HG03571 (cell line): ENCODE data around the gene GTF2IRD1.
"Not testable (repeated sequence)": the region's sequence is repeated elsewhere in the genome, so short reads cannot be mapped to it uniquely, and the experiment has no call there.

Experiments used
- ATAC-seq: cut with Tn5 transposase; IDR thresholded peaks from one replicate; pipeline ENCODE4 v1.9.1; 2021; ENCODE audit not compliant: unreplicated experiment

GTF2IRD1 gene

GRCh38 chr7:74467876-74468275 is 14.2 kb downstream of the GTF2IRD1 start:
- ATAC-seq: no peak

DNA sequence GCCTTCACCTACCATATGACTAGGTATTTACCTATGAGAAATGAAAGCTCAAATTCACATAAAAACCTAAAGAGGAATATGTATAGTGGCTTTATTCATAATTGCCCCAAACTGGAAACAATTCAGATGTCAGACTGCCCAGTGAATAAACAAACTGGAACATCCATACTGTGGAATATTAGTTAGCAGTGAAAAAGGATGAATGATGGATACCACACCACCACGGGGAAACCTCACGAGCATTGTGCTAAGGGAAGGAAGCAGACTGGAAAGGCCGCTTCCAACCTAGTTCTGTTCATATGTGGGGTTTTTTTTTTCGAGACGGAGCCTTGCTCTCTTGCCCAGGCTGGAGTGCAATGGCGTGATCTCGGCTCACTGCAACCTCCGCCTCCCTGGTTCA is 16.8 kb downstream of the GTF2IRD1 start:
- ATAC-seq: no peak

GRCh38 chr7:74473116-74473515 is 19.4 kb downstream of the GTF2IRD1 start:
- no peak for ATAC-seq

- ATAC-seq: no peak
These were observed 20.7 kb downstream of the GTF2IRD1 start for GRCh38 chr7:74474271-74474865.

GRCh38 chr7:74475243-74475986 is 21.7 kb downstream of the GTF2IRD1 start:
- ATAC-seq: no peak

GRCh38 chr7:74475987-74476350 is 22.3 kb downstream of the GTF2IRD1 start:
- no peak for ATAC-seq

GRCh38 chr7:74476626-74477025 is 22.9 kb downstream of the GTF2IRD1 start:
- no peak for ATAC-seq

- ATAC-seq: no peak
These were observed 25.0 kb downstream of the GTF2IRD1 start for GRCh38 chr7:74478671-74479065.

- ATAC-seq: no peak
These were observed 25.5 kb downstream of the GTF2IRD1 start for GRCh38 chr7:74479066-74479781.

DNA sequence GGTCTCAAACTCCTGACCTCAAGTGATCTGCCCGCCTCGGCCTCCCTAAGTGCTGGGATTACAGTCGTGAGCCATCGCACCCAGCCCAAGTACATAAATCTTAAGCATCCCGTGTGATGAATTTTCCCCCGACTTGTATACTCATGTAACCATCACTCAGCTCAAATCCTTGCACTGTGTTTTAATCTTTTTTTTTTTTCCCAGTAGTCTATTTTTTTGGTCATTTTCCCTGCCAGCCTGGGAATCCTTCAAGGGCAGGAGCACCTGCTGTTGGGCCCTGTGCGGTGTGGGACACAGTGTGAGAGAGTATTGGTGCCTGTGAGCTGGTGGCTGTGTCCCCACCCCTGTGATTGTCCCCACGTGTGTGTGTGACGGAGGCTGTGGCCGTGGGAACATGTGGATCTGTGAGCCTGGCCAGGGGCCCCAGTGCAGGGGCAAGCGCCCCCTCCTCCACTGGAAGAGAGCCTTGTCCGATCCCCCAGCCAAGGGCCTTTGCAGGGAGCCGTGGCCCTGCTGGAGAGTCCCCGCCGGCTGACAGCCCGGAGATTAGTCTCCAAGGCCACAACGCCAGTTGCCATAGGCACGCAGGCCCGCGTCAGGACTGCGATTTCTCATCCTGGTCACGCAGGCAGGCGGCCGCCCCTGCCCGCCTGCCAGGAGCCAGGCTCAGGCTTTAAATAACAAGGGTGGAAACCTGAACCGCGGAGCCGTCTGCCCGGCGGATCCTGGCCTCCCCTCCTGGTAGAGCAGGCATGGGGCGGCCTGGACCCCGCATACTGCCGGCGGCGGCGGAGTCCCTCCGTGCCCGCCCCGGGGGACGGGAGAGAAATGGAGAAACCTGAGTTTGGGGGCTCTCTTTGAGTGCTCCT is 26.5 kb downstream of the GTF2IRD1 start:
- ATAC-seq: no peak

DNA sequence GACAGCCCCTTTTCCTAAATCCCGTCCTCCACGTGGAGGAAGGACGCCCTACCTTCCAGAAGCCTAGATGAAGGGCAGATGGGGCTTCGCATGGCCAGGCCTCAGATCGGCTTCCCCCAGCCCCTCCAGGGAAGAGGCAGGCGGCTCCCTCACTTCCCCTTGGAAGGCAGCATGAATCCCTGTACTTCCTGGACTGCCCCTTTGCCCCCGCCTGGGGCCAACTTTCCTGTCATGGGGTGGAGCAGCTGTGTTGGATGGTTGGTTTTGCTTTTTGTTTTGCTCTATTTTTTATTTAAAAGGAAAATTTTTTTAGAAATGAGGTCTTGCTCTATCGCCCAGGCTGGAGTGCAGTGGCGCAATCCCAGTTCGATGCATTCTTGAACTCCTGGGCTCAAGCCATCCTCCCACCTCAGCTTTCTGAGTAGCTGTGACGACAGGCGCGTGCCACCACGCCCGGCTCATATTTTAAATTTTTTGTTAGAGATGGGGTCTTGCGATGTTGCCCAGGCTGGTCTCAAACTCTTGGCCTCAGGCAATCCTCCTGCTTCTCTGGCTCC is 27.2 kb downstream of the GTF2IRD1 start:
- no peak for ATAC-seq

DNA sequence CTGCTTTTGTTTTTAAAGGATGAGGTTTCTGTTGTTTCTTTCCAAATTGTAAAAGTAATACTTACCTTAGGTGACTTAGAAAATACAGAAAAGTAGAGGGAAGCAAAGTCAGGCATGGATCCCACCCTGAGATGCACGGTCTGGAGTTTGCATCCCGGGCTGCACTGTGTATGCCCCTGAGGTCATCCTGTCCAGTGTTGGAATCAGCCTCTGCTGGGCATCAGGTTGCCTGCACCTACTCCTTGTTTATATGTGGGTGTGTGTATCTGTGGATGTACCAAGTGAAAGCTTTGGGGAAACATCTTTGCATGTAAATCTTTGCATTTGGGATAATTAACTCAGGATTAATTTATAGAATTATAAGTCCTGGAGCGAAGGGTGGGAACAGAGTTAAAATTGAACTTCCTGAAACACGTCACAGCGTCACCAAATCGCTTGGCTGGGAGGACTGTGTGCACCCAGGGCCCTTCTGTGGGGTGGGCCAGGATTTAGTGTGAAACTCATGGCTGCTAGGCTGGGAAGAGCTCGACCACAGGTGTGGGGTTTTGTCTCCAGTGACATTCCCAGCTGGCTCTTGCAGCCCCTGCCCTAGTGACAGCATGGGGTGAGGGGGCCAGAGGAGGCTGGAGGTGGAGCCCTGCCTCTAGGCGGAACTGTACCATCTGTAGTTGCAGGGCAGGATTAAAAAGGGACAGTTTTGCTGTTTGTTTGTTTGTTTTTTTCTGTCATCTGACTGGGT is 27.9 kb downstream of the GTF2IRD1 start:
- no peak for ATAC-seq

DNA sequence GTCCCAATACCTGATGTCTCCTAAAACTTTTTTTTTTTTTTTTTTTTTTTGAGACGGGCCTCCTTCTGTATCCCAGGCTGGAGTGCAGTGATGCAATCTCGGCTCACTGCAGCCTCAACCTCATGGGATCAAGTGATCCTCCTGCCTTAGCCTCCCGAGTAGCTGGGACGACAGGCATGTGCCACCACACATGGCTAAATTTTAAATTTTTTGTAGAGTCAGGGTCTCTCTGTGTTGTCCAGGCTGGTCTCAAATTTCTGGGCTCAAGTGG is 28.4 kb downstream of the GTF2IRD1 start:
- no peak for ATAC-seq

- ATAC-seq: no peak
These were observed 29.1 kb downstream of the GTF2IRD1 start for GRCh38 chr7:74482629-74483401.

- ATAC-seq: no peak
These were observed 30.0 kb downstream of the GTF2IRD1 start for GRCh38 chr7:74483402-74484336.

GRCh38 chr7:74485611-74486010 is 31.9 kb downstream of the GTF2IRD1 start:
- ATAC-seq: no peak

GRCh38 chr7:74488518-74489030 is 34.9 kb downstream of the GTF2IRD1 start:
- not testable (repeated sequence) for ATAC-seq
